HG03520 (cell line): Measurements from ENCODE around the gene RPTOR.

ENCODE experiments used
- ATAC-seq: cut with Tn5 transposase; IDR thresholded peaks from one replicate; pipeline ENCODE4 v1.9.1; 2021; ENCODE audit warnings: mild to moderate bottlenecking, moderate library complexity; ENCODE audit not compliant: unreplicated experiment

The RPTOR gene

GRCh38 chr17:80997424-80998117, 452.9 kb downstream of the RPTOR start:
- no peak for ATAC-seq

GRCh38 chr17:80998118-80998747, 453.6 kb downstream of the RPTOR start:
- ATAC-seq = no peak

- no peak for ATAC-seq
These were observed 454.3 kb downstream of the RPTOR start for GRCh38 chr17:80998748-80999535.

GRCh38 chr17:80999536-81000333, 455.1 kb downstream of the RPTOR start:
- ATAC-seq = no peak

GRCh38 chr17:81000334-81000630, 455.6 kb downstream of the RPTOR start:
- ATAC-seq = no peak

- no peak for ATAC-seq
These were observed 456.2 kb downstream of the RPTOR start for GRCh38 chr17:81000631-81001357.

GRCh38 chr17:81002013-81002384, 457.4 kb downstream of the RPTOR start:
- ATAC-seq = no peak

GRCh38 chr17:81002409-81003361, 458.0 kb downstream of the RPTOR start:
- ATAC-seq = no peak

- ATAC-seq = no peak
These were observed 459.3 kb downstream of the RPTOR start for GRCh38 chr17:81003711-81004475.

- no peak for ATAC-seq
These were observed 462.3 kb downstream of the RPTOR start for GRCh38 chr17:81006891-81007290.

- ATAC-seq = no peak
These were observed 463.5 kb downstream of the RPTOR start for GRCh38 chr17:81008140-81008539.

GRCh38 chr17:81009136-81009535, 464.5 kb downstream of the RPTOR start:
- ATAC-seq = no peak

GRCh38 chr17:81010935-81011334, 466.3 kb downstream of the RPTOR start:
- ATAC-seq = no peak

GRCh38 chr17:81011951-81012350, 467.3 kb downstream of the RPTOR start:
- ATAC-seq = no peak

- no peak for ATAC-seq
These were observed 468.2 kb downstream of the RPTOR start for GRCh38 chr17:81012574-81013447.

- no peak for ATAC-seq
These were observed 469.0 kb downstream of the RPTOR start for GRCh38 chr17:81013642-81014041.

GRCh38 chr17:81015136-81015535, 470.5 kb downstream of the RPTOR start:
- no peak for ATAC-seq
